Astrocyte (in vitro differentiated cells and primary cell): ENCODE results near the gene TCAF1.

ENCODE experiments used
- CTCF ChIP-seq: IDR thresholded peaks from 2 replicates; pipeline ENCODE4 v1.5.1; 2011; ENCODE audit warnings: low read depth, mild to moderate bottlenecking, inconsistent platforms, low read length, moderate library complexity; ENCODE audit not compliant: insufficient read depth
- EZH2 ChIP-seq: IDR thresholded peaks from 2 replicates; pipeline ENCODE4 v1.6.1; 2012; ENCODE audit warnings: mild to moderate bottlenecking, low read length, inconsistent platforms; ENCODE audit not compliant: insufficient read depth

- TF ChIP-seq CTCF = no peak
- no peak for TF ChIP-seq EZH2
Observed at GRCh38 chr7:143882020-143882603, 19.9 kb downstream of the TCAF1 start.
